Endothelial cell of umbilical vein (primary cell): Measurements from ENCODE around the gene KREMEN1. TPM values are rescaled to one million over a fixed set of nuclear protein-coding genes. Genes with fewer than 3 reads are reported as not detected.
"Not testable (repeated sequence)": the region's sequence is repeated elsewhere in the genome, so short reads cannot be mapped to it uniquely, and the experiment has no call there.

Source experiments
- BruUV-seq: library from RNA; stranded (reverse); fragments of 400-500 nt; replicated peaks from 2 replicates; lab custom pipeline; 2021; lab: Mats Ljungman, UMichigan
- CTCF ChIA-PET: fragments of 300-600, 350-600 bp; sonication (Branson Sonifier 250); formaldehyde crosslinking; loops from one replicate; lab custom pipeline; 2021; ENCODE audit warnings: antibody characterized with exemption, inconsistent platforms; lab: Charles Lee
- POLR2A ChIA-PET: fragments of 300-600, 350-600 bp; sonication (Branson Sonifier 250); formaldehyde crosslinking; loops from one replicate; lab custom pipeline; 2021; ENCODE audit warnings: antibody characterized with exemption, inconsistent platforms; lab: Charles Lee
- DNase-seq: peaks from one replicate; pipeline ENCODE4 v3.0.0-alpha.2; 2011; ENCODE audit warnings: low read depth, low spot score
- FAIRE-seq: peaks from 2 replicates; lab custom pipeline; 2011; peaks lifted over from hg19 to GRCh38; lab: Jason Lieb, UNC
- H2AFZ ChIP-seq: 2 replicates; pipeline ENCODE4 v1.6.0; 2012; ENCODE audit warnings: low read depth, low read length, control low read depth, inconsistent platforms
- H3K27ac ChIP-seq: 2 replicates; pipeline ENCODE4 v1.5.1; 2011; ENCODE audit warnings: low read depth, mild to moderate bottlenecking, control low read depth, low read length, moderate library complexity; ENCODE audit not compliant: insufficient read depth
- H3K27me3 ChIP-seq, 2 experiments: 2 replicates each; pipeline versions ENCODE4 v1.6.0 to v1.6.1; 2011; ENCODE audit warnings: low read length in 2 of 2, mixed read lengths in 1 of 2; ENCODE audit not compliant: control insufficient read depth in 2 of 2, insufficient read depth in 2 of 2
- H3K36me3 ChIP-seq, 2 experiments: 2 replicates in 1 of 2; 3 replicates in 1 of 2; pipeline ENCODE4 v1.5.1; 2011; ENCODE audit warnings: low read length in 2 of 2, mild to moderate bottlenecking in 1 of 2, moderate library complexity in 1 of 2; ENCODE audit not compliant: control insufficient read depth in 2 of 2, insufficient read depth in 2 of 2; ENCODE audit errors: extremely low read depth in 1 of 2
- H3K4me1 ChIP-seq: 3 replicates; pipeline ENCODE4 v1.5.1; 2011; ENCODE audit warnings: mild to moderate bottlenecking, low read length; ENCODE audit not compliant: control insufficient read depth, insufficient read depth; ENCODE audit errors: extremely low read depth
- H3K4me2 ChIP-seq: 2 replicates; pipeline ENCODE4 v1.6.1; 2011; ENCODE audit warnings: low read length, control low read depth, mixed read lengths; ENCODE audit not compliant: insufficient read depth
- H3K4me3 ChIP-seq, 3 experiments: fragments of 200-600 bp in 1 of 3; sonication (generic), shearing (Covaris generic) in 1 of 3; replicated peaks in 1 of 3; 2 replicates each; pipeline ENCODE4 v1.5.1; 2011 to 2016; ENCODE audit warnings: control low read depth in 3 of 3, low read length in 3 of 3, mild to moderate bottlenecking in 2 of 3, inconsistent platforms in 1 of 3, low read depth in 1 of 3, moderate library complexity in 1 of 3; ENCODE audit not compliant: insufficient read depth in 1 of 3
- H3K79me2 ChIP-seq: 2 replicates; pipeline ENCODE4 v1.6.0; 2012; ENCODE audit warnings: low read length, inconsistent platforms; ENCODE audit not compliant: control insufficient read depth, insufficient read depth
- H3K9ac ChIP-seq: replicated peaks from 2 replicates; pipeline ENCODE3; 2011; ENCODE audit warnings: low read length, control low read depth; ENCODE audit not compliant: insufficient read depth; ENCODE audit errors: extremely low read depth
- H3K9me1 ChIP-seq: replicated peaks from 3 replicates; pipeline ENCODE4 v1.6.0; 2011; ENCODE audit warnings: mild to moderate bottlenecking, low read length; ENCODE audit not compliant: control insufficient read depth, insufficient read depth; ENCODE audit errors: extremely low read depth
- H3K9me3 ChIP-seq: replicated peaks from 2 replicates; pipeline ENCODE4 v1.5.1; 2012; ENCODE audit warnings: low read length, inconsistent platforms; ENCODE audit not compliant: control insufficient read depth, insufficient read depth
- H4K20me1 ChIP-seq: replicated peaks from 2 replicates; pipeline ENCODE3; 2011; ENCODE audit warnings: mild to moderate bottlenecking, low read length; ENCODE audit not compliant: control insufficient read depth, insufficient read depth; ENCODE audit errors: extremely low read depth
- EZH2 ChIP-seq: IDR thresholded peaks from 2 replicates; pipeline ENCODE4 v1.6.1; 2012; ENCODE audit warnings: borderline replicate concordance, low read depth, mild to moderate bottlenecking, moderate library complexity, low read length, inconsistent platforms; ENCODE audit not compliant: severe bottlenecking
- FOS ChIP-seq: IDR thresholded peaks from 2 replicates; pipeline ENCODE4 v1.6.1; 2011; ENCODE audit warnings: mild to moderate bottlenecking, low read length, moderate library complexity, borderline replicate concordance; ENCODE audit not compliant: insufficient read depth
- GATA2 ChIP-seq: IDR thresholded peaks from 2 replicates; pipeline ENCODE4 v1.7.0; 2011; ENCODE audit warnings: low read depth, mild to moderate bottlenecking, moderate library complexity, mixed read lengths, low read length; ENCODE audit not compliant: insufficient read length, insufficient read depth
- JUN ChIP-seq: IDR thresholded peaks from 2 replicates; pipeline ENCODE4 v1.6.1; 2011; ENCODE audit warnings: borderline replicate concordance, low read depth; ENCODE audit not compliant: insufficient read length, insufficient read depth
- MYC ChIP-seq: IDR thresholded peaks from one replicate; pipeline ENCODE4 v1.6.1; 2011; ENCODE audit warnings: mild to moderate bottlenecking, low read depth, low read length
- POLR2A ChIP-seq: IDR thresholded peaks from 2 replicates; pipeline ENCODE4 v1.6.1; 2012; ENCODE audit warnings: low read depth, mild to moderate bottlenecking, control low read depth, low read length
- dilution Hi-C: fragments of 300-500 bp; cut with MboI; formaldehyde crosslinking; loops from one replicate; pipeline ENCODE4 v1.15.0; 2019; ENCODE audit warnings: low sequenced_read_pairs; ENCODE audit not compliant: extremely low pct_ligation_motif_present
- intact Hi-C: fragments of 100-400 bp; cut with micrococcal nuclease; formaldehyde crosslinking; loops from one replicate; pipeline ENCODE4 v1.10.0; 2022
- polyA plus RNA-seq, 4 experiments: library from polyadenylated mRNA; depleted of rRNA in 3 of 4; stranded (reverse) in 3 of 4; unstranded in 1 of 4; fragments of >200 nt; gene quantifications; 2 replicates each; pipeline versions ENCODE4 v1.2.1 to v1.2.3, GENCODE V29; 2011 to 2012; ENCODE audit warnings: missing spikeins in 1 of 4
- total RNA-seq: library from RNA; stranded (reverse); gene quantifications from 2 replicates; pipeline ENCODE4 v1.2.3, GENCODE V29; 2021
- TF ChIP-seq, protein P1 (sequence below): IDR thresholded peaks from 2 replicates; pipeline ENCODE4 v1.6.1; 2011; ENCODE audit not compliant: insufficient read depth, insufficient read length

KREMEN1 gene
- total and polyA plus RNA-seq, 2 donors (not counting 3 experiments of a cell fraction or from before 2014, with no cell fraction given) = 0.58 to 1.1 TPM

DNA sequence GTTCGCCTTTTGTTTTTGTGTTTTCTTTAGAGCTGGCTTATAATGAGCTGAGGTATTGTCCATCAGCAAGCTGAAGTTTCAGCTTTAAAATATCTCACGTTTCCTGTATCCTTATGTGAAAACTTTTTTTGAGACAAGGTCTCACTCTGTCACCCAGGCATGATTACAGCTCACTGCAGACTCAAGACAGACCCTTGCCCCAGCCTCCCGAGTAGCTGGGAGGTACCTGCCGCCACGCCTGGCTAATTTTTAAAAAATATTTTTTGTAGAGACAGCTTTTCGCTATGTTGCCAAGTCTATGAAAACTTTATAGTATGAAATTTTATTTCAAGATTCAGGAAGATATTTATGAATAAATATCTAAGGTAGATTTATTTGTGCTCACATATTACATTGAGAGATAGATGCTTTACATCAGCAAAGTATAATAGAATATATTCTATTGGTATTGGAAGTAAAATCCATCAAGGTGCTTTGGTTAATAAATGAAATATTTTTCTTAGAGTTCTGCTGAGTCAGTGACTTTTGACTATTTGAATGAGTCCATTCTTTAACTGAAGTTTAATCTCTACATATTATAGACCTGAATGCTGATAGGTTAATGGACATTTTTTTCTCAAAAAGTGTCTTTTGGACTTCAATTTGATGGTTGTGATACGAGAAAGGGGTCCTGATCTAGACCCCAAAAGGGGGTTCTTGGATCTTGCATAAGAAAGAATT, 10.2 kb downstream of the KREMEN1 start:
- H3K9me3 ChIP-seq = no peaks in the 10 kb centered on the region
- ChIA-PET CTCF (interaction anchor here (1.4 kb wide), 1 partner anchor 10 kb away, joined by 6 read pairs; the partner anchor contains the start of gene KREMEN1), POLR2A (no interaction called here)
- no peak for DNase-seq
- no peak overlapping the region for H3K4me3 ChIP-seq
- no TSS peak for BruUV-seq
- no peaks in the 10 kb centered on the region for H3K9me1 ChIP-seq
- H3K27me3 ChIP-seq = peaks cover 2 to 4% of the 10 kb centered on the region in 2 experiments
- H3K27ac ChIP-seq = no peak overlapping the region
- no peaks in the 10 kb centered on the region for H3K4me1 ChIP-seq
- H3K79me2 ChIP-seq = no peaks in the 10 kb centered on the region
- H3K36me3 ChIP-seq = no peaks in the 10 kb centered on the region
- intact Hi-C loops = no loop called here
- no peak for FAIRE-seq
- TF ChIP-seq JUN (no peak), EZH2 (no peak), POLR2A (no peak), MYC (no peak), GATA2 (no peak), FOS (no peak)
- TF ChIP-seq, protein P1, sequence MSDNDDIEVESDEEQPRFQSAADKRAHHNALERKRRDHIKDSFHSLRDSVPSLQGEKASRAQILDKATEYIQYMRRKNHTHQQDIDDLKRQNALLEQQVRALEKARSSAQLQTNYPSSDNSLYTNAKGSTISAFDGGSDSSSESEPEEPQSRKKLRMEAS = no peak
- no peak overlapping the region for H2AFZ ChIP-seq
- no peak overlapping the region for H3K4me2 ChIP-seq
- H3K9ac ChIP-seq = no peak overlapping the region
- no peaks in the 10 kb centered on the region for H4K20me1 ChIP-seq
- dilution Hi-C loops = no loop called here

DNA sequence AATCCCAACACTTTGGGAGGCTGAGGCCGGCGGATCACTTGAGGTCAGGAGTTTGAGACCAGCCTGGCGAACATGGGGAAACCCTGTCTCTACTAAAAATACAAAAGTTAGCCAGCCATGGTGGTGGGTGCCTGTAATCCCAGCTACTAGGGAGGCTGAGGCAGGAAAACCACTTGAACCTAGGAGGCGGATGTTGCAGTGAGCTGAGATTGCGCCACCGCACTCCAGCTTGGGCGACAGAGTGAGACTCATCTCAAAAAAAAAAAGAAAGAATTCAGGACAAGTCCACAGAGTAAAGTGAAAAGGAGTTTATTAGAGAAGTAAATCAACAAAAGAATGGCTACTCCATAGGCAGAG, 10.7 kb downstream of the KREMEN1 start:
- H3K36me3 ChIP-seq, CTCF ChIA-PET, BruUV-seq, dilution Hi-C loops, DNase-seq, H3K9me3 ChIP-seq, H3K79me2 ChIP-seq, H3K4me2 ChIP-seq, H3K27me3 ChIP-seq, H3K4me1 ChIP-seq, H3K4me3 ChIP-seq, H3K9ac ChIP-seq, FAIRE-seq, H2AFZ ChIP-seq, intact Hi-C loops, H4K20me1 ChIP-seq, POLR2A ChIA-PET, H3K27ac ChIP-seq, H3K9me1 ChIP-seq: not testable (repeated sequence)
